GM12878 (cell line): ENCODE data around the gene PLAAT3.
"Not testable (repeated sequence)": the region's sequence is repeated elsewhere in the genome, so short reads cannot be mapped to it uniquely, and the experiment has no call there.

Experiments used
- BRCA1 ChIP-seq: IDR thresholded peaks from 2 replicates; pipeline ENCODE4 v1.6.1; 2011; ENCODE audit warnings: low read depth, low read length, improper control_type of control experiment
- CBFB ChIP-seq: IDR thresholded peaks from 2 replicates; pipeline ENCODE4 v1.6.1; 2016; ENCODE audit warnings: antibody characterized with exemption, low read depth
- EZH2 ChIP-seq: IDR thresholded peaks from 2 replicates; pipeline ENCODE4 v1.6.1; 2012; ENCODE audit warnings: low read depth, mild to moderate bottlenecking, control low read depth, inconsistent platforms, low read length, borderline replicate concordance; ENCODE audit not compliant: control insufficient read depth
- JUND ChIP-seq: IDR thresholded peaks from 2 replicates; pipeline ENCODE4 v1.6.1; 2012; ENCODE audit warnings: low read depth, mild to moderate bottlenecking, low read length, improper control_type of control experiment, moderate library complexity
- LARP7 ChIP-seq: fragments of 450-650 bp; IDR thresholded peaks from 2 replicates; pipeline ENCODE4 v1.6.1; 2017; ENCODE audit warnings: mild to moderate bottlenecking
- POLR2A ChIP-seq: IDR thresholded peaks from 2 replicates; pipeline ENCODE4 v1.6.1; 2011; ENCODE audit warnings: low read depth, mild to moderate bottlenecking, low read length
- SMAD1 ChIP-seq: fragments of 450-650 bp; IDR thresholded peaks from 2 replicates; pipeline ENCODE4 v1.6.1; 2018; ENCODE audit warnings: mild to moderate bottlenecking, low read depth; ENCODE audit not compliant: partially characterized antibody
- TCF12 ChIP-seq: IDR thresholded peaks from 2 replicates; pipeline ENCODE4 v1.6.1; 2011; ENCODE audit warnings: low read depth, mild to moderate bottlenecking, low read length
- TF ChIP-seq, protein P1 (sequence below), 3 experiments: IDR thresholded peaks in 2 of 3; conservative IDR thresholded peaks in 1 of 3; 2 replicates each; pipeline ENCODE4 v1.5.1; 2011; ENCODE audit warnings: low read depth in 3 of 3, low read length in 3 of 3, mild to moderate bottlenecking in 3 of 3, control low read depth in 2 of 3, moderate library complexity in 2 of 3, inconsistent platforms in 1 of 3, mixed read lengths in 1 of 3; ENCODE audit not compliant: control insufficient read depth in 2 of 3, insufficient read depth in 1 of 3; ENCODE audit errors: extremely low read depth in 1 of 3
- TF ChIP-seq, protein P2 (sequence below): fragments of 450-650 bp; IDR thresholded peaks from 2 replicates; pipeline ENCODE4 v1.6.1; 2018; ENCODE audit warnings: borderline replicate concordance, mild to moderate bottlenecking; ENCODE audit not compliant: partially characterized antibody
- TF ChIP-seq, protein P3 (sequence below): fragments of 450-650 bp; IDR thresholded peaks from 2 replicates; pipeline ENCODE4 v1.6.1; 2018; ENCODE audit warnings: mild to moderate bottlenecking, low read depth, moderate library complexity; ENCODE audit not compliant: partially characterized antibody
- TF ChIP-seq, protein P4 (sequence below): IDR thresholded peaks from 2 replicates; pipeline ENCODE4 v1.6.1; 2012; ENCODE audit warnings: low read depth, low read length, improper control_type of control experiment

DNA sequence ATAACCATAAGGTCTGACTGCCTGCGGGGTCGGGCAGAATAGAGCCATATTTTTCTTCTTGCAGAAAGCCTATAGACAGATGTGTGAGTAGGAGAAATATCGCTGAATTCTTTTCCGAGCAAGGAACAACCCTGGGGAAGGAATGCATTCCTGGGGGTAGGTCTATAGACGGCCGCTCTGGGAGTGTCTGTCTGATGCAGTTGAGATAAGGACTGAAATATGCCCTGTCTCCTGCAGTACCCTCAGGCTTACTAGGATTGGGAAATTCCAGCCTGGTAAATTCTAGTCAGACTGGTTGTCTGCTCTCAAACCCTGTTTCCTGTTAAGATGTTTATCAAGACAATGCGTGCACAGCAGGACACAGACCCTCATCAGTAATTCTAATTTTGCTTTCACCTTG is 33.0 kb downstream of the PLAAT3 start:
- not testable (repeated sequence) for TF ChIP-seq BRCA1, POLR2A, JUND, LARP7, SMAD1, CBFB, TCF12, EZH2
- TF ChIP-seq, protein P1, sequence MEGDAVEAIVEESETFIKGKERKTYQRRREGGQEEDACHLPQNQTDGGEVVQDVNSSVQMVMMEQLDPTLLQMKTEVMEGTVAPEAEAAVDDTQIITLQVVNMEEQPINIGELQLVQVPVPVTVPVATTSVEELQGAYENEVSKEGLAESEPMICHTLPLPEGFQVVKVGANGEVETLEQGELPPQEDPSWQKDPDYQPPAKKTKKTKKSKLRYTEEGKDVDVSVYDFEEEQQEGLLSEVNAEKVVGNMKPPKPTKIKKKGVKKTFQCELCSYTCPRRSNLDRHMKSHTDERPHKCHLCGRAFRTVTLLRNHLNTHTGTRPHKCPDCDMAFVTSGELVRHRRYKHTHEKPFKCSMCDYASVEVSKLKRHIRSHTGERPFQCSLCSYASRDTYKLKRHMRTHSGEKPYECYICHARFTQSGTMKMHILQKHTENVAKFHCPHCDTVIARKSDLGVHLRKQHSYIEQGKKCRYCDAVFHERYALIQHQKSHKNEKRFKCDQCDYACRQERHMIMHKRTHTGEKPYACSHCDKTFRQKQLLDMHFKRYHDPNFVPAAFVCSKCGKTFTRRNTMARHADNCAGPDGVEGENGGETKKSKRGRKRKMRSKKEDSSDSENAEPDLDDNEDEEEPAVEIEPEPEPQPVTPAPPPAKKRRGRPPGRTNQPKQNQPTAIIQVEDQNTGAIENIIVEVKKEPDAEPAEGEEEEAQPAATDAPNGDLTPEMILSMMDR (IDR thresholded peaks at IDR 0.05 in 2 of 3, conservative IDR thresholded peaks at IDR 0.05 in 1 of 3; ENCODE audit: control insufficient read depth in 2 of 3, extremely low read depth in 1 of 3, insufficient read depth in 1 of 3, low read depth in 3 of 3, low read length in 3 of 3) = not testable (repeated sequence)
- TF ChIP-seq, protein P2, sequence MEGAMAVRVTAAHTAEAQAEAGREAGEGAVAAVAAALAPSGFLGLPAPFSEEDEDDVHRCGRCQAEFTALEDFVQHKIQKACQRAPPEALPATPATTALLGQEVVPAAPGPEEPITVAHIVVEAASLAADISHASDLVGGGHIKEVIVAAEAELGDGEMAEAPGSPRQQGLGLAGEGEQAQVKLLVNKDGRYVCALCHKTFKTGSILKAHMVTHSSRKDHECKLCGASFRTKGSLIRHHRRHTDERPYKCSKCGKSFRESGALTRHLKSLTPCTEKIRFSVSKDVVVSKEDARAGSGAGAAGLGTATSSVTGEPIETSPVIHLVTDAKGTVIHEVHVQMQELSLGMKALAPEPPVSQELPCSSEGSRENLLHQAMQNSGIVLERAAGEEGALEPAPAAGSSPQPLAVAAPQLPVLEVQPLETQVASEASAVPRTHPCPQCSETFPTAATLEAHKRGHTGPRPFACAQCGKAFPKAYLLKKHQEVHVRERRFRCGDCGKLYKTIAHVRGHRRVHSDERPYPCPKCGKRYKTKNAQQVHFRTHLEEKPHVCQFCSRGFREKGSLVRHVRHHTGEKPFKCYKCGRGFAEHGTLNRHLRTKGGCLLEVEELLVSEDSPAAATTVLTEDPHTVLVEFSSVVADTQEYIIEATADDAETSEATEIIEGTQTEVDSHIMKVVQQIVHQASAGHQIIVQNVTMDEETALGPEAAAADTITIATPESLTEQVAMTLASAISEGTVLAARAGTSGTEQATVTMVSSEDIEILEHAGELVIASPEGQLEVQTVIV = not testable (repeated sequence)
- TF ChIP-seq, protein P3, sequence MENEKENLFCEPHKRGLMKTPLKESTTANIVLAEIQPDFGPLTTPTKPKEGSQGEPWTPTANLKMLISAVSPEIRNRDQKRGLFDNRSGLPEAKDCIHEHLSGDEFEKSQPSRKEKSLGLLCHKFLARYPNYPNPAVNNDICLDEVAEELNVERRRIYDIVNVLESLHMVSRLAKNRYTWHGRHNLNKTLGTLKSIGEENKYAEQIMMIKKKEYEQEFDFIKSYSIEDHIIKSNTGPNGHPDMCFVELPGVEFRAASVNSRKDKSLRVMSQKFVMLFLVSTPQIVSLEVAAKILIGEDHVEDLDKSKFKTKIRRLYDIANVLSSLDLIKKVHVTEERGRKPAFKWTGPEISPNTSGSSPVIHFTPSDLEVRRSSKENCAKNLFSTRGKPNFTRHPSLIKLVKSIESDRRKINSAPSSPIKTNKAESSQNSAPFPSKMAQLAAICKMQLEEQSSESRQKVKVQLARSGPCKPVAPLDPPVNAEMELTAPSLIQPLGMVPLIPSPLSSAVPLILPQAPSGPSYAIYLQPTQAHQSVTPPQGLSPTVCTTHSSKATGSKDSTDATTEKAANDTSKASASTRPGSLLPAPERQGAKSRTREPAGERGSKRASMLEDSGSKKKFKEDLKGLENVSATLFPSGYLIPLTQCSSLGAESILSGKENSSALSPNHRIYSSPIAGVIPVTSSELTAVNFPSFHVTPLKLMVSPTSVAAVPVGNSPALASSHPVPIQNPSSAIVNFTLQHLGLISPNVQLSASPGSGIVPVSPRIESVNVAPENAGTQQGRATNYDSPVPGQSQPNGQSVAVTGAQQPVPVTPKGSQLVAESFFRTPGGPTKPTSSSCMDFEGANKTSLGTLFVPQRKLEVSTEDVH = not testable (repeated sequence)
- TF ChIP-seq, protein P4, sequence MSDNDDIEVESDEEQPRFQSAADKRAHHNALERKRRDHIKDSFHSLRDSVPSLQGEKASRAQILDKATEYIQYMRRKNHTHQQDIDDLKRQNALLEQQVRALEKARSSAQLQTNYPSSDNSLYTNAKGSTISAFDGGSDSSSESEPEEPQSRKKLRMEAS = not testable (repeated sequence)
